GM21390 (cell line): ENCODE data around the gene RPS3.

Experiments
- ATAC-seq: cut with Tn5 transposase; IDR thresholded peaks from one replicate; pipeline ENCODE4 v1.9.1; 2021; ENCODE audit not compliant: unreplicated experiment

The RPS3 gene

DNA sequence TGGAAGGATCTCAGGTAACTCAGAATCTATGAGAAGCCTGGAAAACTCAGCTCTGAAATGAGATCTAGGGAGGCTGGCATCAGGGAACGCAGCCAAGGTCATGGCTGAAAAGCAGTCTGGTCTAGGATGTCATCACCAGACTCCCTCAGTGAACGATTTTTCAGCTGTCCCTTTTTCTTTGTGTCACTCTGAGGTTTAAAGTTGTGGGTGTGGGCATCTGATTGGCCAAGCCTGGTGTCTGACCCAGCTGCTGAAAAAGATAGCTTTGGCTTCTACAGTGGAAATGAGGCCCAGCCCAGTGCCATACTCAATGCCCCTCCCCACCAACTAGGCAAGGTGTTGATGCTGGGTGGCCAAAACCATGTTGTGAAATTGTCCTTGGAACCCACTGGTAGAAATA is 14.5 kb downstream of the RPS3 start:
- no peak for ATAC-seq

DNA sequence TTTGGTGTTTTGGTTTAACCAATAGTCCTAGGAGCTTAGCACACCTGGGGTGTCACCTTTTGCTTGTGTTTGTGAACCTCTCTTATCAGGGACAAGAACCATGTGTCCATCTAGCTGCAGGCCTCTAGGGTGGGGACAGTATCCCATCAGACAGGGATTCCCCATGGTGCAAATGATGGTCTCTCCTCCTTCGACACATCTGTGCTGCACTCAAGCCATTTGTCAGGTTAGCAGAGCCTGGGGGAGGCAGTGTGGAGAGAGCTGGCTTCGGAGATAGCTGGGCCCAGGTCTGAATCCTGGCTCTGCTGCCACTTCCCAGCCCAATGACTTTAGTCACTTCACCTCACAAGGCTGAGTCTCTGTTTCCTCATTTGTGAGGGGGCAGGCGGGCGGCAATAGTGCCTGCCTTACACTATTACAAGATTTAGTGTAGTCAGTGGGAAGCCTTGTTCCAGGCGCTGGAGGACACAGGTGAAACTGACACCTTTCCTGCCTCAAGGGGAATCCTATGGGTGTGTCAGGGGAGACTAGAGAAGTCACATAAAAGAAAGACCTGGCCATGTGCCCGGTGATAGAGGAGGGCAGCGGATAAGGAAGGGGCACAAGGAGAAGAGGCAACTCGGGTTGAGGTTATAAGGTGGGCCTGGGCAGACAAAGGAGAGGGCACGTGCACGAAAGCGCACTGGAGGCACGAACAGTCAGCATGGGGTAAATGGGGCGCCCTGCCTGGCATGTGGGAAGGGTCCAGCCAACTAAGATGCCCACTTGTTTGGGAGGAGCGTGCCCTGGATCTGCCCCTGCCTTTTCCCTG is 21.1 kb downstream of the RPS3 start:
- no peak for ATAC-seq

DNA sequence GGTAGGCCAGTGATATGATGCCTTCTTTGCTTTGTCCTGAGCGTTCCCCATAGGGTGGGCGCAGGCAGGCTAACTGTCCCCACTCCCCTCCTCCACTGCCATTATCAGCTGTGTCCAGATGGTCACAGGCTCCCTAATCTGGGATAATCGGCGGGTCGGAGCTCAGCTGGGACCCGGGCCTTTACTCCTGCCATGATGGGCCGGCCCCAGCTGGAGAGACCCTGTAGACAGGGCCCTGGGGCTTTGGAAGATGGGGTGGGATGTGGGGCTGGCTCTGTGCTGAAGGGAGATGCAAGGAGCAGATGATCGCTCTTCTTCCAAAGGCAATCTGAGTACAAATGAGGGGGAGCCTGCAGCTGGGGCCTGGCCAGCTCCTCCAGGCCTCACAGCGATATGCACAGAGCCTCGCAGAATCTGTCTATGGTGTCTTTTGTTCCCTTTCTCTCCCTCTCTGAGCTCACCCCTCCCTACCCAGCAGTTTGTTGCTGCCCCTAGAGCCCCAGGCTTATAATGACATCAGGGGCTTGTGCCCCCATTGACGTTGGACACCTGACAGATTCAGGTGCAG is 21.8 kb downstream of the RPS3 start:
- ATAC-seq, result no peak

DNA sequence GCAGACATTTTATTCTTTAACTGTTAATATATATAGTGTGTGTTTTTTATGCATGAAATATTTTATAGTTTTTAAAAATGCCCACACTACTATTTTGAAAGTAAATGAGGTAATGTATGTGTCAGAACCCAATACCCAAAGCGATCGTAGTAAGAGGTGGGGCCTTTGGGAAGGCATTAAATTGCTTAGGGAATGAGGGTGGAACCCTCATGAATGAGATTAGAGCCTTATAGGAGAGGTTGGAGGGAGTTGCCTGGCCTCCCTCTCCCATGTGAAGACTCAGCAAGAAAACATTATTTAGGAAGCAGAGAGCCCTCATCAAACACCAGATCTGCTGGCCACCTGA is 22.6 kb downstream of the RPS3 start:
- ATAC-seq, result no peak

DNA sequence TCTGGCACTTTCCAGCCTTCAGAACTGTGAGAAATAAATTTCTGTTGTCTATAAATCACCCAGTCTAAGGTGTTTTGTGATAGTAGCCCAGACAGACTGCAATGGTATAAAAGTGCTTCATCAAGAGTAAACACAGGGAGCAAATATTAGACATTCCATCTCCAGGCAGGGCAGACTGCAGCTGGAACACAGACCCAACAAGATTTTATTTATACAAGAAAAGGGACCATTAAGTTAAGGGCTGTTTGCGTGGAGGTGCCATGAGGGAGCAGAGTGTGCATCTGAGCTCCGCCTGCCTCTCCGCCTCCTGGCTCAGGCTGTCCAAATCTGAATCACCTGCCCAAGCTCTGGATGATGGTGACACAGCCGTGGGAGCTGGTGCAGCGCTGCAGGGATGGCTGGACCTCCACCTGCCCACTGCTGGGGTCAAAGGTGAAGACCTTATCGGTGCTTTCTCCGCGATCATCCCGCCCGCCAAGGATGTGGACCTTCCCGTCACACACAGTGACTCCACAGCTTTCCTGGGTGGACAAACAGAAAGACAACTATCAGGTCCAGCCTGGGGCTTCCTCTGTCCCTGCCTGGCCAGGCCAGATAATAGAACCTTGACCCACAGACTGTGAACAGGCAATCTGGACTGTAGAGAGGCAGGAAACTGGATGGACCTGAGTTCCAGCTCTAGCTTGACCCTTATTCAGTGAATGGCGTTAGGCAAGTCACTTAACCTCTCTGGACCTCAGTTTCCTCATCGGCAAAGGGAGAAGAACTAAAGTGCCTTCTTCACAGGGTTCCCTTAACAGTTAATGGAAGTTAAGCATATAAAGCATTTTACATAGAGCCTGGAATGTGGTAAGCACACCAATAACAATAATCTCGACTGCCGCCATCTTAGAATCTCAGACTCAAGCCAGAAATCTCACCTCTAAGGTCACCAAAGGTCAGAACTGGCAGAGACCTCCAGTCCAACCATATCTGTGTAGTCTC is 23.2 kb downstream of the RPS3 start:
- no peak for ATAC-seq

DNA sequence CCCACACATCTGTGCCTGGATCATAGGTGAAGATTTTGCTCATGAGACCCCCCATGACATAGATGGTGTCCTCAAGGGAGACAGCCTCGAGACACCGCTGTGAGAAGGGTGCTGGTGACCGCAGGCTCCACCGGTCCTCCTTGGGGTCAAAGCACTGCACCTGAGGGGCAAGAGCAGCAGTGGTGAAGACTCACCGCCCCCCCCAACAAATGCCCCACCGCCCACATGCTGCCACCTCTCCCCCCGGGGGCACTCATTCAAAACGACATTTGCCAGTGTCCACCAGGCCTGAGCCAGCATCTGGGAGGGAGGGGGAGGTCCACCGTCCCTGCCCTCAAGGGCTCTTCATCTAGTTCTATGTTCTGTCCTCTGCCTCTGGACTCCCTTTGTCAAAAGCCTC is 24.4 kb downstream of the RPS3 start:
- ATAC-seq, result no peak

DNA sequence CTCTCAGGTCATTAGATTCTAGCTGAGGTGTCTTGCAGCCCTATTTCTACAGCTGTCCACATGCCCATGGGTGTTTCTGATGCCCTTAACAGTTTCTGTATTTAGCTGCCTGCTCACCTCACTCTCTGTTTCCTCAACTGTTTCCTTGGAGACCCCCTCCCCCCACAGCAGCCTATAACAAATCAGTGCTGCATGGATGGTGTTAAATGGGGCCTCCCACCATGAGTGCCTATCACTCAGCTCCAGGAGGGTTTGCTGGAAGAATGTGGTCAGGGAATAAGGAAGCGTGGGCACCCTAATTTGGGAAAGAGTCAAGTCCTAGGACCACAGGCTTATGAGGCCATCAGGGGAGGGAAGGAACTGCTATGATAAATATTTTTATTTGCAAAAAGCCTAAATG is 25.1 kb downstream of the RPS3 start:
- no peak for ATAC-seq

DNA sequence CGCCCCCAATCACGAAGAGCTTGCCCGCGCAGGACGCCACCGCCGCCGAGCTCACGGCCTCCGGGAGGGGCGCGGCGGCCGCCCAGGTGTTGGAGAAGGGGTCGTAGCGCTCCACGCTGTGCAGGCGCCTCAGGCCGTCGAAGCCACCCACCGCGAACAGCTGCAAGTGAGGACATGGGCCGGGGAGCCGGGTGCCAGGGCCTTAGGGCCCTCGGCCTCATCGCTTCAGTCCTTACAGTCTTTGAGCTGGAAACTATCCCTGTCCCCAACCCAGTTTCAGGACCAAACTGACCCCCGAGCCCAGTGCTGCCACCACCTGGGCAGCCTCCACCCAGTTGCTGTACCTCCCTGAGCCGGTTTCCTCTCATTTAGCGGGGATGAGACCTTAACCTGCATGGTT is 26.1 kb downstream of the RPS3 start:
- no peak for ATAC-seq

DNA sequence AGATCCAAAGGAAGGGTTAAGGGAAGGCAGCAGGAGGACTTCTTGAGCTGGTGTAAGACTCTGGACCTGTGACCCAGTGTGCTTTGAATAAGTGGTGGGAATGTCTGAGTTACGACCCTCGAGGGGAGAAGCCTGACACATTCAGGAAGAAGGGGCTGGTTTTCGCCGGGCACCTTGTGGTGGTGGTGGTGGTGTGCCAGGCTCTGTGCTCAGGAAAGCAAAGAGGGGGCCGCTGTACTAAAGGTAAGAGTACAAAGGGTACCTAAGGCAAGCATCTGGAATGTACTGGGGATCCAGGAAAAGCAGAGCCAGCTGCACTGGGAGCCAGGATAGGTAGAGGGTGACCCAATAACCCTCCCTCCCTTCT is 27.4 kb downstream of the RPS3 start:
- ATAC-seq, result no peak

DNA sequence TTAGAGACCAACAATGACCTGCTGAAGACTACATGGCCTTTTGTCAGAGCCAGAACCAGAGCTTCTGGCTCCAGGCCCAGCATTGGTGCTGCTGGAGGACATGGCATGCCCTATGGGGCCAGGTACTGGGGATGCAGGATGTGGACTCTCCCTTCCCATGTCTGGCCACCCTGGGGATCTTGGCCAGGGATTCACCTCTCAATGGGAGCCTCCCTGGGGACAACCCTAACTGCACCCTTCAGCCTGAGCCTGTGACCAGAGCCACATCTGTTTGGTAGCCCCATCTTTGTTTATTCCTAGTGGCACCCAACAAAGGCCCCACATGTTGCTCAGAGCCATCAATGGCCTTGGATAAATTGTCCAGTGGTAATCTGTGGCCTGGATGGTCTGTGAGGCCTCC is 27.9 kb downstream of the RPS3 start:
- ATAC-seq, result no peak

DNA sequence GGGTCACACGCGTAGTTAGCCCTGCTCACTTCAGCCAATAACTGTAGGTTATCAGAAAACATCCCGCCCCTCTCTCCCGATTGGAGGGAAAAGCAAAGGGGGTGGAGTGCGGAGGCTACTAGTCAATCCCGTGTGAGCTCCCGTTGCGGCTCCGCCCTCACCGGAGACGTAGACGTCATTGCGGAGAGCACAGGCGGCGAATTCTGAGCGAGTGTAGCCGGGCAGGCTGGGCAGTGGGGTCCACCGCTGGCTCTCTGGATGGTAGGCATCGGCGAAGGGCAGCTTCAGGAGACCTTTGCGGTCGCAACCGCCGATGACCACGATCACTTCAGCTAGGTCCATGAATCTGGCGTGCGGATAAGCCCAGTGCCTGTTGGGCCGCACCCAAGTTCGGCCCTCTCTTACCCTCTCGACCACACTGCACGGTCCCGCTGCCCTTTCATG is 29.0 kb downstream of the RPS3 start:
- peak; percentile 58 for ATAC-seq

DNA sequence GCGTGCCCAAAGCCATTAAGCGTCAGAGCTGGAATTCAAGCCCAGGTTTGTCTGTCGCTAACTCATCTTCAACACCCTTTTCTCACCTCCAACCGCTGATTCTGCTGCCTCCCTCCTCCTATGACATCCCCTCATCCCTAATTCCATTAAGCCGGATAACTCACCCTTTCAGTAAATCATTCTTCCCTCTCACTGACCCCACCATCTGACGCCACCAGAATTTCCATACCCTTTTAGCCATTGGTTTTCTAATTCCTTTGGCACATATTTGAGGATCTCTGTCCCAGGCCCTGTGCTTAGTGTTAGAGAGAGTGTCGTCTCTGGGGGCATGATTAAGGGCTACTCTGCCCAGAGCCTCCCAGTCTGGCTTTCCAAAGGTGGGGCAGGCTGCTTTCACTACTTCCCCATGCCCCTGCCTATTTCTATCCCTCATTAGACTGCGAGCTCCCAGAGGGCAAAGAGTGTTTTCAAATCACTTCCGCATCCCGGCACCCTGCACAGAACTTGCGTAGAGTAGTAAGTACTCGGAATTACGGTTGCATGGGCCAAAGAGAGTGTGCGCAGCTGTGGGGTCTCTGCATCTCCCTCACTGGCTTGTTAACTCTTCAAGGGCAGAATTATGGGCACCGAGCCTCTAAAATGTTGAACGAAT is 29.8 kb downstream of the RPS3 start:
- no peak for ATAC-seq

DNA sequence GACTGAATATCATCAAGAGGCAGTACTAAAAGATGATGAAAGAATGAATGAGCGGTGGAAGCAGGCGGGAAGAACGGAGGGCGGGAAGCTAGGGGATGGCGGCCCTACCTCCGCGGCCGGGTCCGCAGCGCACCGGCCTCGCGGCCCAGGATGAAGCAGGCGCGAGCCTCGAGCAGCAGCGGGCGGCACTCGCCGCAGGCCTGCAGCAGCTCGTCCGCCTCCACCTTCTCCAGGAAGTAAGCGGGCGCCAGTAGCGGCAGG is 30.3 kb downstream of the RPS3 start:
- no peak for ATAC-seq

DNA sequence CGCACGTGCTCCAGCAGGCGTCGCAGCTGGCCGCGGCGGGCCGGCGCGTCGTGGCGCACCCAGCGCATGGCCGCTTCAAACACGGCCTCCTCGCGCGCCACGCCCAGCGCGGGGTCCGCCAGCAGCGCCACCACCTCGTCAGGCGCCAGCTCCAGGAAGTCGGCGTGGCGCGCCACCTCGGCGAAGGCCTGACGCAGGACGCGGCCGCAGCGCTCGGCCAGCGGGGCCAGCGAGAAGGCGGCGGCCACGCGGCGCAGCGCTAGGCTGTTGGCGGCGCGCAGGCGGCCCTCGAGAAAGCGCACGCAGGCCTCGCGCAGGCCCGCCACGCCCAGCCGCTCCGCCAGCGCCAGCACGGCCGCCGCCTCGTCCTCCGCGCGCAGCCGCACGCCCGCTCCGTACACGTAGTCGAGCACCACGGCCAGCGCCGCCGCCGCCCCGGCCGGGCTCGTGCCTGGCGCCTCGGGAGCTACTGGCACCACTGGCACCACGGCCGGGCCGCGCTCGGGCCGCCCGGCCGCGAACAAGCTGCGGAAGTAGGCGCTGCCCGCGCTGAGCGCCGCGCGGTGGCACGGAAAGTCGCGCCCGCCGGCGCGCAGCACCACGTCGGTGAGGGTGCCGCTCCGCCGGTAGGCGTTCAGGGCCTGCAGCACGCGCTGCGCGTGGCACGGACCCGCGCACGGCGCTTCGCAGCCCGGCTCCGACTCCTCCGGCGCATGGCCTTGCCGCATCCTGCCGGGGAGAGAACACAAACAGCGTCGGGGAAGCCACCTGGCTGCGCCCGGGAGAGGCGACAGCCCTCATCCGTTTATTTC is 30.8 kb downstream of the RPS3 start:
- no peak for ATAC-seq

DNA sequence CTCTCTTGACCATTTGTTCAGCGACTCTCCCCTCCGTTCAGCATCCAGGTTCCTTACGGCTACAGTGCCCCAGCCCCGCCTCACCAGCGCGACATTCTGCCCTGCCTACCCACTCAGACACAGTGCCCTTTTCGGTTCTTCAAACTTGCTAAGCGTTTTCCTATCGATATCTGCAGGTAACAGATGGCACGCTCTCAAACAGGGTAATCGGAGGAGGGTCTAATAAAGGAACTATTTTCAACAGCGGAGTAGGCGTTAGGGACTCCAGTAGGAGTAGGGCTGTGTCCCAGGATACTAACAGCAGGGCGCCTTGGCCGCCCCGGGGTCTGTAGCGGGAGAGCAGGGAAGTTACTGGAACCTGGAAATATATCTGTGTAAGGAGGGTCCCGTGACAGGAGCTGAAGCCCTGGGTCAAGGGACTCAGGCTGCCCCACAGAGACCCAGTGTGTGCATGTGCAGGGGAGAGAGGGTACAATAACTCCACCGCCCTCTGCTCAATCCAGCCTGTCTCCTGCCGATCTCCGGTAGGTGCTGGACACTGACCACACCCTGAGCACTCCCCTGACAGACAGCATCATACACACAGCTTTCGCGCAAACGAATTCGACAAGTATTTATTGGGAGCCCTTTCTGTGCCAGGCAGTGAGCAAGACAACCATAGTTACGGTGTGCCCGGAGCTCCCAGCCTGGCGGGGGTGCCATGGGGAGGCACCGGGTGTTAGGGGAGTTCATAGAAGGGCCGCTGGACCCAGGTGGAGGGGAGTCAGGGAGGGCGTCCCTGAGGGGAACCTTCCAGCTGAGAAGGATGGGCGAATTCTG is 31.6 kb downstream of the RPS3 start:
- ATAC-seq, result no peak

DNA sequence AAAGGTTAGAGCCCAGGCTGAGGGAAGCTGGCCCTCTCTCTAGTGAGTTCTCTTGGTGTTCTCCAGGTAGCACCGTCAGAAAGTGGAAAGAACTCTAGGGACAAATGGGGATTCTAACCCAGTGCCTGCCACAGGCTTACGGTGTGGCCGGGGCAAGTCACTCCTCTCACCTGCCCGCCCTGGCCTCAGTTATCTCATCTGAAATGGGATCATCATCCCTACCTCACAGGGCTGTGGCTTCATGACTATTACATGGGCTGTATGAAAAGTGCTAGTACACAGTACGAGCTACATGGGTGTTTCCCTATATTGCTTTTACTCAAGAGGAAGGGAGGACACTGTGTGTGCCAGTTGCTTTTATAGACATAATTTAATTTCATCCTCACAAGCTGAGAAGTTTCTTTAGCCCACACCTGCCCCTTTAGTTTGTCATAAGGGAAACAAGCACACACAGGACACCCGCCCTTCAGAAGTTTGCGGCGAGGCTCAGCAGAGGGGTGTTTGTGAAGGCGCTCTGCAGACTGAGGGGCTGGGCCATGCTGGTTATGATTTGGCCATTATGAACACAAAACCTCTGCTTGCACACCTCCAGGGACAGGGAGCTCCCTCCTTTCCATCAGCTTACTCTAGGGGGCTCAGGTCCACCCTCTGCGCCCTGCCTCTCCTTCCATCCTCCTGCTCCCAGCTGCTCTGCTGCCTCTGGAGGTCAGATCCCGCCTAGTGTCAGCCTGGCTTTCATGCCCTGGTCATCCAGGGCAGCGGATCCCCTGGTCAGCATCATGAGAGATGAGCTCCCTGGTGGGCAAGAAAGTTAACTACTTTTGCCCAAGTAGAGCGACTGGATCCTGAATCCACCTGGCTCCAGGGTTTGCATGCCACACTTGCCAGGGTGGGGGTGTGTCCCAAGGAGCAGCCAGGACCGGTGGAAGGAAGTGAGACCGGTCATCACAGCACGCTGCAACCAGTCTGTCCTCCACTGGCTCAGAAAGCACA is 32.5 kb downstream of the RPS3 start:
- ATAC-seq, result no peak

DNA sequence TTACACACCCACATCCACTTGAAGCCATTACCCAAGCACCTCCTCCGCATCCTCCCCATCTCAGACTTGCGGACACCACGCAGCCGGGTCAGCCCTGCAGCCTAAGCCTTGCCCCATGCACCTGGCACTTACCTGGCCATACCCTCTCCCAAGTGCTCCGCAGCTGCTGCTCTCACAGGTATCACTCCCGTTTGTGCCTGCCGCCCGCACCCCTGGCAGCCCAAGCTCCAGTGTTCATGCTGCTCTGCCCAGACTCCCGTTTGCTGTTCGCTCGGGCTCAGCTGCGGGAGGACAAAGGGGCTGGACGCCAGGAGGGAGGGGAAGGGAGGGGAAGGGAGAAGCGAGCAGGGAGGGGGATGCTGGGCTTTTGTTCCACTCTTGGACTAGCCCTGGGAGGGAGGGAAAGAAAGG is 33.6 kb downstream of the RPS3 start, which contains the start of gene KLHL35:
KLHL35 (minus strand) TSS at position 293 of the 411 bp plus-strand sequence. CDS start 2,574 bp downstream, outside the sequence.
- no peak for ATAC-seq

DNA sequence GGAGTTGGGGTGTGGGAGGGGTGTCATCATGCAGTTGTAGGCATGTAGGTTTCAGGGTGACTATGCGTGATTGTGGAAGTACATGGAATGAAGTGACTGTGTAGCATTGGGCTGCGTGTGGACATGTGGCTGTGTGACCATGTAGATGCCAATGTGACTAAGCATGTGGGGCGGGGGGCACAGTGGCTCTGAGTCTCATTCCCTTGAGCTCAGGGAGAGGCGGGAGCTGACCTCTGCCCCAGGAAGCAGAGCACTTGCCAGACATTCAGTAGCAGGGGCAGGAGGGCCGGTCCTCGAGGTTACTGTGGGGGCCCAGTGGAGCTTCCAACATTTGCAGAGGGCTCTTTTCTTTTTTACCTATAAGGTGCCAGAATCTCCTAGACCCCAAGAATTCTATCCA is 34.1 kb downstream of the RPS3 start:
- no peak for ATAC-seq

DNA sequence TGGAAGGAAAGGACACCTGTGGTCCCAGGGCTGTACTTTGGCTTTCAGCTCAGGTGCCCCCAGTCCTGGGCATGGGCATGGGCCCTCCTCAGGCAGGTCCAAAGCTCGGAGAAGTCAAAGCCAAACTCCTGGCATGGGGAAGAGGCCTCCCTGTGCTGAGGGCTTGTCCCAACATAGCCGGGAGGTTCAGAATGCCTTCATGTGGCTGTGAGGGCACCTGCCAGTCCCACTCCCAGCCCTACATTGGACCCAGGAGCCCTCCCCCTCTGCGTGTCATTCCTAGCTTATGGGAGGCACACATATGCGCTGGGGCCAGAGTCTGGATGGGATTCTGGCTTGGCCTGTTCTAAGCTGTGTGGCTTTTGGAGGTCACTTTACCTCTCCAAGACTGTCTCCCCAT is 34.7 kb downstream of the RPS3 start:
- ATAC-seq, result no peak
